22Rv1 (cell line): ENCODE measurements around the gene HRAS.

Experiments used
- CTCF ChIP-seq: fragments of 450-650 bp; IDR thresholded peaks from 2 replicates; pipeline ENCODE4 v1.5.1; 2017; ENCODE audit warnings: mild to moderate bottlenecking
- ZFX ChIP-seq: fragments of 450-650 bp; IDR thresholded peaks from 2 replicates; pipeline ENCODE4 v1.6.1; 2017; ENCODE audit warnings: antibody characterized with exemption, borderline replicate concordance

- TF ChIP-seq CTCF (no peak), ZFX (no peak)
Observed at GRCh38 chr11:568306-569157, 33.2 kb upstream of the HRAS start.
